ENCODE data around the gene UPF1.

UPF1 gene

GRCh38 chr19:18841400-18841799 lies 9.6 kb downstream of the UPF1 start:
- no peak for DNase-seq

DNA sequence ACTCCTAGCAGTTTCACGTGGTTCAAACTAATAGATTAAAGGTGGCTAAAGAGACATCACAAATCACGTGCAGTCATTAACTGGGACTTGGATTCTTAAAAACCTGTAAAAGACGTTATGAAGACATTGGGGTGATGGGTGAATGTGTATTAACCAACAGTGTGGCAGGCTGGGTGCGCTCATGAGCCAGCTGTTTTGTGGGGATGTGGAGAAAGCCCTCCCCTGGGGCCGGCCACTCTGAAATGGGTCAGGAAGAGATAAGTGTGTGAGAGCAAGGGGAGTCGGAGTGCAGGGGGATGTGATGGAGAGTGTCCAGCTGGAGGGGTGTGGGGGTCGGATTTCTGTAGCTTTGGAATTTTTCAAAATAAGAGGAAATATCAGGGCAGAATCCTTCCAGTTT lies 10.4 kb downstream of the UPF1 start:
- no peak for DNase-seq

- DNase-seq: no peak
These were observed 12.2 kb downstream of the UPF1 start for GRCh38 chr19:18843960-18844359.

GRCh38 chr19:18844806-18845329 lies 13.1 kb downstream of the UPF1 start:
- no peak for DNase-seq

DNA sequence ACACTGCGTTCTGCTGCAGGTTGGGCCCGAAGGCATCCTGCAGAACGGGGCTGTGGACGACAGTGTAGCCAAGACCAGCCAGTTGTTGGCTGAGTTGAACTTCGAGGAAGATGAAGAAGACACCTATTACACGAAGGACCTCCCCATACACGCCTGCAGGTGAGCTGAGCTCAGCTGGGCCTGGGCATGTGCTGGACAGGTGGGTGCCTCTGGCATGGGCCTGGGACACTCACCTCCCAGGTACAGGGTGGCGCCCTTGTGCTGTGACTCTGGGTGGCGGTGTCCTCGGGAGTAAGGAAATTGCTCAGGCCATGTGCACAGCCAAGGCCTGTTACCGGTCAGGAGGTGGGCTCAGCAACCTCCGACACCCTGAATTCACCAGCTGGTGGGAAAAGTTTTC lies 14.2 kb downstream of the UPF1 start:
- no peak for DNase-seq

DNA sequence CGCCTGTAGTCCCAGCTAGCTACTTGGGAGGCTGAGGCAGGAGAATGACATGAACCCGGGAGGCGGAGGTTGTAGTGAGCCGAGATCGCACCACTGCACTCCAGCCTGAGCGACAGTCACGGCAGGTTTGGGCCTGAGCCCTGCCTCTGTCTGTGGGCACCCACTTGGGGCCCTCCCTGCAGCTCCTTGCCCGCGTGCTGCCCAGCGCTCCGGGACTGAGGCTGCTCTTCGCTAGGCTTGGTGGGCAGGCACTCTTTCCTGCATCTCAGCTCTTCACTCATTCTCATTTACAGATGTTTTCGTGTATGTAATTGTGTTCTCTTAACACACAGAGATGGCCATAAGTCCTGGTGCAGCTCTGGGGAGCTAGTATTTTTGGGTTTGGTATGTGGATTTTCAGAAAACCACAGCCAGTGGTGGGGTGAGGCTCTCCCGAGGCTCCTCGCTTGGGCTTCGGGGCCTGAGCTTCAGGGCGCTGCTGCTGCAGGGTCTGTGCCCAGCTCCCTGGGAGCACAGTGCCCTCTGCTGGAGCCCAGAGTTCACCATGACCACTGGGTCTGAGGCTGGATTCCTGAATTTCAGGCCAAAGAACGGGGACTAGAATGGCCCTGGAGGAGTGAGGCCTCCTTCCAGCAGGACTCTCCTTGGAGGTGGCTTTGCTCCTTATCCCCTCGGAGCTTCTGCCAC lies 15.2 kb downstream of the UPF1 start:
- peak; percentile 70 for DNase-seq

- DNase-seq: no peak
These were observed 16.0 kb downstream of the UPF1 start for GRCh38 chr19:18847549-18848463.

DNA sequence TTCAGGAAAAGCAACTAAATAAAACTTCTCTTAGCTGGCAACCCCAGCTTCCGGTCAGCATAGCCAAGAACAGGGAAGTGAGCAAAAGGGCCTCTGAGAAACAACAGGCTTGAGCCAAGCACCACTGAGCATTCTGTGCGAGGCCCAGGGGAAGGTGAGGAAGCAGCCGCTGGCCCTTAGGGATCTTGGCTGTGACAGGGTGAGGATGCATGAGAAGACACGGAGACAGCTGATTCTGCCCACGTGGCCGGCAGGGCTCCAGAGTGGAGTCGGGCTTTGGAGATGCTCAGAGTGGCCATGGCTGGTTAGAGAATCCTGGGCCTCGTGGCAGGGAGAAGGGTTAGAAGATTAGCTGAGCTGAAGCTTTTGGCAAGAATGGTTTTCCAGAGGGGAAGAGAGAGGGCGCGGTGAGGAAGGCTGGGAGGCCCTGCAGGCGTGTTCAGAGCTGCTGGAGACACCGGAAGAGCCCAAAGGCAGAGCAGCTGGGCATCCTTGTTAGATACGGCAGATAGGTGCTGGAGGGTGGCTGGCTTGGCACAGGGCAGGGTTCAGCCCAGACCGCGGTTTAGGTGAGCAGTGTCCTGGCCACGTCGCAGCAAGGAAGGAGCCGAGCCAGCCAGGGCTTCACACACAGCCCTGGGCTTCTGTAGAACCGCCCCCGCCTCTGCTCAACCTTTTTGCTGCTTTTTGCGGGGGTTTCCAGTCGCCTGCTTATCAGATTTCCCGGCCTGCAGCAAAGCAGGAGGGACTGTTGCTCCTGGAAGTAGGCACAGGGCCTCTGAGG lies 17.3 kb downstream of the UPF1 start:
- no peak for DNase-seq

- no peak for DNase-seq
These were observed 18.2 kb downstream of the UPF1 start for GRCh38 chr19:18849838-18850400.

DNA sequence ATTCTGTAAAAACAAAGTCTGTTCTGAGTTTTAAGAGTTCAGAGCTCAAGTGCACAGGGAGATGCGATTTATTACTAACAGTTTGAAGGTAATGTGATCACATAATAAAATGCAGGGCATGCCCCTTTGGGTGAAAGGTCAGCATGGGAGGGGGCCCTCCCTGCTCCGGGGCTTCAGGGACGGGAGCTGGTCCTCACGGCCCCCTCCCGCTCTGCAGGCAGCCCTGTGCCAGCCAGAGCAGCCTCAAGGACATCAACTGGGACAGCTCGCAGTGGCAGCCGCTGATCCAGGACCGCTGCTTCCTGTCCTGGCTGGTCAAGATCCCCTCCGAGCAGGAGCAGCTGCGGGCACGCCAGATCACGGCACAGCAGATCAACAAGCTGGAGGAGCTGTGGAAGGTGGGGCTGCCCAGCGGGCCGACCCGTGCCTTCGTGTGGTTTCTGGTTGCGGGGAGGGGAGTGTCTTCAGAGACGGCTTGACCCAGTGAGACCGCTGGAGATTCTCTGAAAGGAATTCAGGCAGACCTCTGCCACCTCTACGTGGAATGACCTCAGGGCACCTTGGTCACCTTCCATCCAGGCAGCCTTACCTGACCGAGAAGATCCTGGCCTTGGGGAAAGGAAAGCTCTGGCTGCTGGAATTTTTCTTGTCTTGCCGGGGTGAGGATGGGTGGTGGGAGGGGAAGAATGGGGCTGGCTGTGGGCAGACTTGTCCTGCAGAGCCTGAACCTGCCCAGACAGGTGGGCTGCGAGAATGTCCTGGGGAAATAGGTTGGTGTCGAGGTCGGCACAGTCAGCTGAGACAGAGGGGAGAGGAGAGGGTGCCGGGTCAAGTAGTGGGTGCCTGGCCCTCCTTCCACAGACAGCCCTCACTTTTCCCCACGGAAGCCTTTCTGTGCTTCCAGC lies 19.0 kb downstream of the UPF1 start:
- no peak for DNase-seq

- DNase-seq: no peak
These were observed 20.0 kb downstream of the UPF1 start for GRCh38 chr19:18851673-18852325.

- DNase-seq: no peak
These were observed 20.9 kb downstream of the UPF1 start for GRCh38 chr19:18852648-18853047.

- no peak for DNase-seq
These were observed 22.1 kb downstream of the UPF1 start for GRCh38 chr19:18853755-18854427.

- no peak for DNase-seq
These were observed 23.2 kb downstream of the UPF1 start for GRCh38 chr19:18854982-18855381.

DNA sequence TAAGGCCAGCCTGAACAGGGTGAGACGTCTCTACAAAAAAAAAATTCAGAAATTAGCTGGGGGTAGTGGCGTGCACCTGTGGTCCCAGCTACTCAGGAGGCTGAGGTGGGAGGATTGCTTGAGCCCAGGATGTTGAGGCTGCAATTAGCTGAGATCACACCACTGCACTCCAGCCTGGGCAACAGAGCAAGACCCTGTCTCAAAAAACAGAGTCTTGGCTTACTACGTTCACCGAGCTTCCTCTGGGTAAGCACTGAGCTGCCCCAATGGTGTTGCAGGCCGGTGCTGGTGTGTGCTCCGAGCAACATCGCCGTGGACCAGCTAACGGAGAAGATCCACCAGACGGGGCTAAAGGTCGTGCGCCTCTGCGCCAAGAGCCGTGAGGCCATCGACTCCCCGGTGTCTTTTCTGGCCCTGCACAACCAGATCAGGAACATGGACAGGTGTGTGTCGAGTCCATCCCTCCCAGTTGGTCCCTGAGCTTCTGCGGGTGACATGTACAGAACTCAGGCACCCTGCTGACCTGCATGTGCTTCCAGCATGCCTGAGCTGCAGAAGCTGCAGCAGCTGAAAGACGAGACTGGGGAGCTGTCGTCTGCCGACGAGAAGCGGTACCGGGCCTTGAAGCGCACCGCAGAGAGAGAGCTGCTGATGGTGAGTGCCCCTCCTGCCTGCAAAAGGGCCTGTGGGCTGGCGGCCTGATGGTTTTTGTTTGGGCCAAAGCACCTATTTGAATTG lies 24.1 kb downstream of the UPF1 start:
- no peak for DNase-seq

- no peak for DNase-seq
These were observed 24.8 kb downstream of the UPF1 start for GRCh38 chr19:18856385-18857126.

- no peak for DNase-seq
These were observed 25.5 kb downstream of the UPF1 start for GRCh38 chr19:18857223-18857622.

GRCh38 chr19:18858906-18859646 lies 27.3 kb downstream of the UPF1 start:
- no peak for DNase-seq

Measured in CD4-positive, alpha-beta T cell treated with Interleukin-21 for 1 hour (primary cell).